ENCODE measurements around the gene MCTP1. TPM values are rescaled to one million over a fixed set of nuclear protein-coding genes. Genes with fewer than 3 reads are reported as not detected.

The MCTP1 gene
- total and polyA plus RNA-seq, 2 of the 13 experiments (the other 11 are each of a cell fraction or from before 2014, with no cell fraction given) = 0.15 to 0.48 TPM

GRCh38 chr5:94815313-94816039 is 469.4 kb downstream of the MCTP1 start:
- Histone ChIP-seq H3K4me3 (replicated peaks in 1 of 3; ENCODE audit: insufficient read depth in 1 of 3, low read depth in 2 of 3, low read length in 3 of 3) (no peak overlapping the region), H3K4me1 (ENCODE audit: insufficient read depth, low read length) (no peaks in the 10 kb centered on the region), H3K4me2 (ENCODE audit: low read depth, low read length) (no peak overlapping the region), H3K79me2 (ENCODE audit: insufficient read depth, low read length) (no peaks in the 10 kb centered on the region), H2AFZ (ENCODE audit: low read length) (no peak overlapping the region), H3K27ac (ENCODE audit: extremely low read length, insufficient read depth, low read length) (no peak overlapping the region), H3K9ac (ENCODE audit: insufficient read depth, low read depth, low read length) (no peak overlapping the region), H3K27me3 (ENCODE audit: control insufficient read depth in 1 of 2, insufficient read depth in 2 of 2, low read length in 2 of 2) (no peaks in the 10 kb centered on the region; a peak in 1 of 5 replicates), H3K36me3 (replicated peaks in 1 of 2; ENCODE audit: control insufficient read depth in 1 of 2, insufficient read depth in 2 of 2, low read length in 2 of 2) (no peaks in the 10 kb centered on the region), H4K20me1 (ENCODE audit: insufficient read depth, low read length) (no peaks in the 10 kb centered on the region), H3K9me3 (ENCODE audit: low read length) (no peaks in the 10 kb centered on the region)
- intact Hi-C loops (cut with micrococcal nuclease; ENCODE audit: unreplicated experiment) (no loop called here), in situ Hi-C loops (cut with HindIII; ENCODE audit: extremely low pct_ligation_motif_present, low pct_unique_long_range_greater_than_20kb) (no loop called here)
- FAIRE-seq = no peak
- ChIA-PET CTCF (ENCODE audit: low intra/inter-chr PET ratio, low total read pairs) (no interaction called here), POLR2A (no interaction called here)
- DNase-seq (ENCODE audit: low spot score) = no peak
- 0 out of 2 replicates have a peak, but pooled peaks have one; percentile 4 for TF ChIP-seq CREB1 (IDR thresholded peaks at IDR 0.05)
- TF ChIP-seq CREB1 (CRISPR knock-in tag; IDR thresholded peaks at IDR 0.05) = no peak
- TF ChIP-seq THAP11 (CRISPR knock-in tag; IDR thresholded peaks at IDR 0.05) = no peak
- no TSS peak for BruUV-seq (replicated peaks)
- ATAC-seq = no peak
- WGBS (ENCODE audit: low lambda C conversion rate) = 21% methylated on average over 6 of the region's 6 CpGs

GRCh38 chr5:94812232-94812631 is 472.7 kb downstream of the MCTP1 start:
- no peaks in the 10 kb centered on the region for H3K79me2 ChIP-seq (ENCODE audit: insufficient read depth, low read length)
- no peak overlapping the region for H3K27ac ChIP-seq (ENCODE audit: extremely low read length, insufficient read depth, low read length)
- ATAC-seq (no peak), DNase-seq (ENCODE audit: low spot score) (no peak), FAIRE-seq (no peak)
- H3K36me3 ChIP-seq (replicated peaks in 1 of 2; ENCODE audit: control insufficient read depth in 1 of 2, insufficient read depth in 2 of 2, low read length in 2 of 2) = no peaks in the 10 kb centered on the region
- H3K27me3 ChIP-seq (ENCODE audit: control insufficient read depth in 1 of 2, insufficient read depth in 2 of 2, low read length in 2 of 2) = no peaks in the 10 kb centered on the region; a peak in 1 of 5 replicates
- no peaks in the 10 kb centered on the region for H4K20me1 ChIP-seq (ENCODE audit: insufficient read depth, low read length)
- ChIA-PET POLR2A (no interaction called here), CTCF (ENCODE audit: low intra/inter-chr PET ratio, low total read pairs) (no interaction called here)
- no peaks in the 10 kb centered on the region for H3K9me3 ChIP-seq (ENCODE audit: low read length)
- no peak overlapping the region for H3K4me2 ChIP-seq (ENCODE audit: low read depth, low read length)
- H3K9ac ChIP-seq (ENCODE audit: insufficient read depth, low read depth, low read length) = no peak overlapping the region
- WGBS (ENCODE audit: low lambda C conversion rate) = 7% methylated on average over 2 of the region's 2 CpGs
- H3K4me3 ChIP-seq (replicated peaks in 1 of 3; ENCODE audit: insufficient read depth in 1 of 3, low read depth in 2 of 3, low read length in 3 of 3) = no peak overlapping the region
- intact Hi-C loops (cut with micrococcal nuclease; ENCODE audit: unreplicated experiment) (no loop called here), in situ Hi-C loops (cut with HindIII; ENCODE audit: extremely low pct_ligation_motif_present, low pct_unique_long_range_greater_than_20kb) (no loop called here)
- no peaks in the 10 kb centered on the region for H3K4me1 ChIP-seq (ENCODE audit: insufficient read depth, low read length)
- no TSS peak for BruUV-seq (replicated peaks)
- no peak overlapping the region for H2AFZ ChIP-seq (ENCODE audit: low read length)
- no peak for TF ChIP-seq IKZF4 (CRISPR knock-in tag; IDR thresholded peaks at IDR 0.05; ENCODE audit: borderline replicate concordance, low read depth, not compliant biosample characterization)
- no peak for TF ChIP-seq NRL (CRISPR knock-in tag; IDR thresholded peaks at IDR 0.05; ENCODE audit: borderline replicate concordance)
- TF ChIP-seq FOXK2 (IDR thresholded peaks at IDR 0.05) = no peak
- no peak for TF ChIP-seq ZNF574 (CRISPR knock-in tag; IDR thresholded peaks at IDR 0.05)
- TF ChIP-seq ZSCAN21 (CRISPR knock-in tag; IDR thresholded peaks at IDR 0.05; ENCODE audit: borderline replicate concordance) = no peak
- TF ChIP-seq BCL3 (CRISPR knock-in tag; IDR thresholded peaks at IDR 0.05) = no peak
- TF ChIP-seq ZNF225 (CRISPR knock-in tag; IDR thresholded peaks at IDR 0.05) = no peak
- TF ChIP-seq JUNB (CRISPR knock-in tag; IDR thresholded peaks at IDR 0.05; ENCODE audit: borderline replicate concordance) = no peak
